A673 (cell line): ENCODE results near the gene CD200R1L.

Experiments
- CTCF ChIP-seq: fragments of 300-800, 200-600 bp; sonication (generic); conservative IDR thresholded peaks from 2 replicates; pipeline ENCODE4 v1.5.1; 2017; ENCODE audit warnings: low read depth, mild to moderate bottlenecking, antibody characterized with exemption, low read length, moderate library complexity, mixed read lengths
- EZH2 ChIP-seq: fragments of 200-600 bp; sonication (generic); IDR thresholded peaks from 2 replicates; pipeline ENCODE4 v1.6.1; 2017; ENCODE audit warnings: borderline replicate concordance, low read depth, mild to moderate bottlenecking, mixed read lengths, antibody characterized with exemption, low read length; ENCODE audit not compliant: poor library complexity, severe bottlenecking

DNA sequence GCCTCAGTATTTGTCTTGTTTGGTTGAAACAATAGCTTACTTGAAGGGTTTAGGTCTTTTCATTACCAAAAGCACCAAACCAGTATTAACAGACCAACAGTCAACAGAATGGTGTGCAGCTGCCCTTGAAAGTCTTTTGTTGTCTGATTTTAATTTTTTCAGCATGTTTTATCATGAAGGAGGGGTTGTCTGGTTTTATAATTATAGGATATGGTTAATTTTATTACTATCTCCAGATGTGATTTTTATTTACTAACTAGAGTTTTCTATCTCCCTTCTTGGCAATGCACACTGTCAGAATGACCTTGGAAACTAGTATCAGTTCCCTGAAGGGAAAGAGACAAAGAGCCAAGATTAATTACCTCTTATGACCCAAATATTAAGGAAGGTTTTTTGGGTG lies 9.2 kb upstream of the CD200R1L start:
- TF ChIP-seq CTCF, result no peak
- TF ChIP-seq EZH2, result no peak
